Fibroblast of the aortic adventitia (primary cell): ENCODE results near the gene TP63. TPM values are rescaled to one million over a fixed set of nuclear protein-coding genes. Genes with fewer than 3 reads are reported as not detected.
A peak's percentile ranks its signal among the peaks of the same experiment; 100 is the strongest.

ENCODE experiments used
- DNase-seq: peaks from one replicate; pipeline ENCODE4 v3.0.0-alpha.2; 2010; ENCODE audit warnings: low read depth
- H3K4me3 ChIP-seq: 2 replicates; pipeline ENCODE4 v1.5.1; 2011; ENCODE audit warnings: low read depth, mild to moderate bottlenecking, control low read depth, low read length, moderate library complexity
- CTCF ChIP-seq: IDR thresholded peaks from 2 replicates; pipeline ENCODE4 v1.5.1; 2011; ENCODE audit warnings: mild to moderate bottlenecking, low read length, control low read depth, inconsistent platforms; ENCODE audit not compliant: insufficient read depth
- total RNA-seq: library from RNA; depleted of rRNA; stranded (reverse); fragments of >200 nt; gene quantifications from 2 replicates; pipeline ENCODE4 v1.2.3, GENCODE V29; 2012; ENCODE audit warnings: low replicate concordance

TP63 gene
- total RNA-seq, 1 donor: 0.18 TPM

DNA sequence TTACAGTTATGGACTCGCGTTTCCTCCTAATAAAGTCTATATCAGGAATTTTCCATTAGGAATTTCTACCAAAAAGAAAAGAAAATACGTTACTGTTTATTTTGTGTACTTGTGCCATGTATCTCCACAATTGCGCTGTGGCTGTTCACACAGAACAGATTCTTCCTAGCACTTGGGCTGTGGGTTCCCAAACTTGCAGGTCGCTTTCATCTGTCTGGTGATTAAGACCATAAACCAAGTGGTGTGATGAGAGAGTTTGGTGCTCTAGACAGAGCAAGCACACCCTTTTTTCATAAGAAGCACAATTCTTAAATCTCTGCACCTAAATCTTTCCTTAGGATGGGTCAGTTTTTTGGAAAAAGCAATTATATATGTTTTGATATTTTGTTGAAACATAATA, 203.3 kb downstream of the TP63 start:
- TF ChIP-seq CTCF: no peak
- DNase-seq: no peak
- H3K4me3 ChIP-seq: no peak overlapping the region

GRCh38 chr3:189836795-189837194, 205.6 kb downstream of the TP63 start:
- no peak overlapping the region for H3K4me3 ChIP-seq
- DNase-seq: no peak
- TF ChIP-seq CTCF: no peak

GRCh38 chr3:189838291-189838690, 207.1 kb downstream of the TP63 start:
- no peak for DNase-seq
- no peak overlapping the region for H3K4me3 ChIP-seq
- no peak for TF ChIP-seq CTCF

GRCh38 chr3:189839576-189839975, 208.4 kb downstream of the TP63 start:
- H3K4me3 ChIP-seq: no peak overlapping the region
- no peak for TF ChIP-seq CTCF
- peak; percentile 68 for DNase-seq

GRCh38 chr3:189841473-189842205, 210.4 kb downstream of the TP63 start:
- TF ChIP-seq CTCF: no peak
- DNase-seq: peak; percentile 71
- H3K4me3 ChIP-seq: no peak overlapping the region

GRCh38 chr3:189842681-189843602, 211.8 kb downstream of the TP63 start:
- no peak for TF ChIP-seq CTCF
- no peak for DNase-seq
- no peak overlapping the region for H3K4me3 ChIP-seq
